CD4-positive, alpha-beta T cell (primary cell): Measurements from ENCODE around the gene PKP1. TPM values are rescaled to one million over a fixed set of nuclear protein-coding genes. Genes with fewer than 3 reads are reported as not detected.

Experiments
- ATAC-seq: fragments of 200-7000 bp; cut with Tn5 transposase; one replicate; pipeline ENCODE4 v1.10.0; 2022; ENCODE audit warnings: mild to moderate bottlenecking; ENCODE audit not compliant: poor library complexity
- CTCF ChIA-PET: fragments of 350-600 bp; sonication (Branson Sonifier 250); formaldehyde crosslinking; loops from one replicate; lab custom pipeline; 2021; ENCODE audit warnings: antibody characterized with exemption, inconsistent platforms; lab: Charles Lee
- POLR2A ChIA-PET: fragments of 350-600 bp; sonication (Branson Sonifier 250); formaldehyde crosslinking; loops from one replicate; lab custom pipeline; 2021; ENCODE audit warnings: antibody characterized with exemption, inconsistent platforms; lab: Charles Lee
- DNase-seq, 14 experiments: peaks; one replicate each; pipeline ENCODE4 v3.0.0-alpha.2; 2013 to 2020; ENCODE audit warnings: mixed read lengths in 2 of 14
- H3K27ac ChIP-seq, 2 donors: one replicate each; pipeline versions ENCODE4 v1.5.1 to v1.7.0; 2013; ENCODE audit warnings: low read length in 2 of 2, low read depth in 1 of 2, mild to moderate bottlenecking in 1 of 2
- H3K27me3 ChIP-seq, 2 experiments: 1 replicate in 1 of 2; 2 replicates in 1 of 2; pipeline versions ENCODE4 v1.6.1 to v1.7.0; 2013; ENCODE audit warnings: low read length in 2 of 2, control low read depth in 1 of 2, mild to moderate bottlenecking in 1 of 2, moderate library complexity in 1 of 2; ENCODE audit not compliant: insufficient read depth in 2 of 2, control insufficient read depth in 1 of 2
- H3K36me3 ChIP-seq: one replicate; pipeline ENCODE4 v1.6.1; 2013; ENCODE audit warnings: low read length, control low read depth; ENCODE audit not compliant: insufficient read depth
- H3K4me1 ChIP-seq: one replicate; pipeline ENCODE4 v1.6.1; 2013; ENCODE audit warnings: low read length, control low read depth; ENCODE audit not compliant: insufficient read depth
- H3K4me3 ChIP-seq: one replicate; pipeline ENCODE4 v1.5.1; 2013; ENCODE audit warnings: mild to moderate bottlenecking, low read length, moderate library complexity
- H3K9me3 ChIP-seq, 2 experiments: 1 replicate in 1 of 2; 2 replicates in 1 of 2; pipeline versions ENCODE4 v1.6.1 to v1.7.0; 2013; ENCODE audit warnings: low read length in 2 of 2, mild to moderate bottlenecking in 2 of 2, control low read depth in 1 of 2, moderate library complexity in 1 of 2; ENCODE audit not compliant: control insufficient read depth in 1 of 2, insufficient read depth in 1 of 2
- H3K27ac Mint-ChIP-seq: one replicate; pipeline ENCODE4 v1.8.0; 2020; ENCODE audit warnings: mixed read lengths
- H3K27me3 Mint-ChIP-seq: one replicate; pipeline ENCODE4 v1.8.0; 2021; ENCODE audit warnings: mixed read lengths
- H3K36me3 Mint-ChIP-seq: one replicate; pipeline ENCODE4 v1.8.0; 2021; ENCODE audit warnings: low read depth, mixed read lengths
- H3K4me1 Mint-ChIP-seq: one replicate; pipeline ENCODE4 v1.8.0; 2021; ENCODE audit warnings: low read depth, mixed read lengths
- H3K4me3 Mint-ChIP-seq: one replicate; pipeline ENCODE4 v1.8.0; 2020; ENCODE audit warnings: mild to moderate bottlenecking, mixed read lengths
- H3K9me3 Mint-ChIP-seq: one replicate; pipeline ENCODE4 v1.8.0; 2020; ENCODE audit warnings: mixed read lengths
- intact Hi-C, 2 experiments: fragments of 100-400 bp; cut with DNase I in 1 of 2; cut with micrococcal nuclease in 1 of 2; formaldehyde crosslinking; loops; one replicate each; pipeline versions ENCODE4 v1.15.1 to v1.9.0; 2023 to 2025; cut with DNase I, micrococcal nuclease
- total RNA-seq, 174 experiments: library from RNA in 2 of 174; stranded (reverse) in 2 of 174; gene quantifications; one replicate each; pipeline ENCODE4 v1.2.3 and lab custom pipeline; 2021 to 2026
- TF ChIP-seq, protein P1 (sequence below): fragments of 200-600 bp; IDR thresholded peaks from one replicate; pipeline ENCODE4 v1.8.0; 2022; ENCODE audit warnings: antibody characterized with exemption, mild to moderate bottlenecking

PKP1 gene
- total RNA-seq, 2 experiments from 2014 or later = not detected

DNA sequence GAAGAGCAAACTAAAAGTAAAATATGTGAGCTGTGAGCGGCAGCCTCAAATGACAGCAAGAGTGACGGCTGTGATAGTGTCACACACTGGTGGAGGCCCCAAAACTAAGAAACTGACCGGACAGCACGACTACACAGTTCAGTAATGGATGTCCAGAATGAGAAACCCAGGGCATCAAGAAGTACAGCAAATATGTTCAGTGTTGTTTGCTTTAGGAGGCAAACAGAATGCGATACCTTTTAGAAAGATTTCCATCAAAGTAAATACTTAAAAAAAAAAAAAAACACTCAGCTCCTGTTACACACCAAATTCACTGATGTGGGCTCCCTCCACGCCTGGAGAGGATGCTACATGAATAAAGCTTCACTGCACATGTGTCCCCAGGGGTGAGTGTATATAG is 1.1 kb upstream of the PKP1 start:
- no peaks in the 10 kb centered on the region for H3K36me3 ChIP-seq
- H3K4me1 Mint-ChIP-seq = no peaks in the 10 kb centered on the region
- H3K27ac Mint-ChIP-seq = no peak overlapping the region
- peaks cover 26 to 28% of the 10 kb centered on the region in 2 experiments for H3K27me3 ChIP-seq
- ChIA-PET CTCF (no interaction called here), POLR2A (interaction anchor here (0.7 kb wide), 1 partner anchor 16 kb away, joined by 3 read pairs; no protein-coding TSS in a partner anchor)
- H3K27me3 Mint-ChIP-seq = peaks cover 59% of the 10 kb centered on the region
- intact Hi-C loops = no loop called here
- no peak overlapping the region for H3K27ac ChIP-seq
- peaks cover 4% of the 10 kb centered on the region for H3K4me1 ChIP-seq
- no peak overlapping the region for H3K4me3 Mint-ChIP-seq
- no peak overlapping the region for H3K4me3 ChIP-seq
- TF ChIP-seq, protein P1, sequence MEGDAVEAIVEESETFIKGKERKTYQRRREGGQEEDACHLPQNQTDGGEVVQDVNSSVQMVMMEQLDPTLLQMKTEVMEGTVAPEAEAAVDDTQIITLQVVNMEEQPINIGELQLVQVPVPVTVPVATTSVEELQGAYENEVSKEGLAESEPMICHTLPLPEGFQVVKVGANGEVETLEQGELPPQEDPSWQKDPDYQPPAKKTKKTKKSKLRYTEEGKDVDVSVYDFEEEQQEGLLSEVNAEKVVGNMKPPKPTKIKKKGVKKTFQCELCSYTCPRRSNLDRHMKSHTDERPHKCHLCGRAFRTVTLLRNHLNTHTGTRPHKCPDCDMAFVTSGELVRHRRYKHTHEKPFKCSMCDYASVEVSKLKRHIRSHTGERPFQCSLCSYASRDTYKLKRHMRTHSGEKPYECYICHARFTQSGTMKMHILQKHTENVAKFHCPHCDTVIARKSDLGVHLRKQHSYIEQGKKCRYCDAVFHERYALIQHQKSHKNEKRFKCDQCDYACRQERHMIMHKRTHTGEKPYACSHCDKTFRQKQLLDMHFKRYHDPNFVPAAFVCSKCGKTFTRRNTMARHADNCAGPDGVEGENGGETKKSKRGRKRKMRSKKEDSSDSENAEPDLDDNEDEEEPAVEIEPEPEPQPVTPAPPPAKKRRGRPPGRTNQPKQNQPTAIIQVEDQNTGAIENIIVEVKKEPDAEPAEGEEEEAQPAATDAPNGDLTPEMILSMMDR = no peak
- DNase-seq (no peak), ATAC-seq (no peak)
- peaks cover 0 to 8% of the 10 kb centered on the region in 2 experiments for H3K9me3 ChIP-seq
- H3K9me3 Mint-ChIP-seq = no peaks in the 10 kb centered on the region
- no peaks in the 10 kb centered on the region for H3K36me3 Mint-ChIP-seq

DNA sequence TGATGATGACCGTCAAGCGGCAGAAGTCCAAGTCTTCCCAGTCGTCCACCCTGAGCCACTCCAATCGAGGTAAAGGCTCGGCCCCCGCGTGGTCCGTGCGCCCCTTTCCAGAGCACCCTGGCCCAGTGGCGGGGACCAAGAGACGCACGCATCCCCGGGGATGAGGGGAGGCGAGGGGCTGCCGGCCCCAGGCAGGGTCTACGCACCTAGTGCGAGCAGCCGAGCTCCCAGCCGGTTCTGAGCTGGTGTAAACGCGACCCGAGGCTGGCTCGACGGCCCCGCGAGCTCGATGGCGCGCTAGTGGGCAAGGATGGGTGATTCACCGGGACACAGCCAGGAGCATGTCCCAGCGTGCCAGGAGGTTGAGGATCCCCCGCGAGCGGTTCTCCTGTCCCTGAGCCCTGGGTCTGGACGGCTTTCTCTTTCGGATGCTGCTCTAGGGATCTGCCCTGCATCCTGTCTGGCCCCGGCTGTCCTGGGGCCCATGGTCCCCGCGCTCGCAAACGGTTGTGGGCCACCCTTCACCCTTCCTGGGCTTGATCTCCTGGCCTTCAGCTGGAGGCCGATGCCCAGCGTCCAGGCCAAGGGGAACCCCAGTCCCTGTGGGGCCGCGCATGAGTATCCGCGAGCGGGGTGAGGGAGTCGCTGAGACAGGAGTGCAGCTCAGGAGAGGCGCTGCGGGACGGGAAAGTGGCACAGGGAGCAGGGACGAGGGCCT is 689 bp downstream of the PKP1 start:
- no peak for DNase-seq
- Histone ChIP-seq H3K27ac (no peak overlapping the region), H3K9me3 (peaks cover 0 to 8% of the 10 kb centered on the region in 2 experiments), H3K4me1 (peaks cover 4% of the 10 kb centered on the region), H3K27me3 (peaks cover 28 to 29% of the 10 kb centered on the region in 2 experiments), H3K4me3 (no peak overlapping the region), H3K36me3 (no peaks in the 10 kb centered on the region)
- peaks cover 64% of the 10 kb centered on the region for H3K27me3 Mint-ChIP-seq
- intact Hi-C loops = no loop called here
- no peaks in the 10 kb centered on the region for H3K36me3 Mint-ChIP-seq
- ChIA-PET POLR2A (no interaction called here), CTCF (no interaction called here)
- no peaks in the 10 kb centered on the region for H3K9me3 Mint-ChIP-seq
- no peak overlapping the region for H3K4me3 Mint-ChIP-seq
- TF ChIP-seq, protein P1 = no peak
- H3K4me1 Mint-ChIP-seq = no peaks in the 10 kb centered on the region
- H3K27ac Mint-ChIP-seq = no peak overlapping the region
- ATAC-seq = no peak

DNA sequence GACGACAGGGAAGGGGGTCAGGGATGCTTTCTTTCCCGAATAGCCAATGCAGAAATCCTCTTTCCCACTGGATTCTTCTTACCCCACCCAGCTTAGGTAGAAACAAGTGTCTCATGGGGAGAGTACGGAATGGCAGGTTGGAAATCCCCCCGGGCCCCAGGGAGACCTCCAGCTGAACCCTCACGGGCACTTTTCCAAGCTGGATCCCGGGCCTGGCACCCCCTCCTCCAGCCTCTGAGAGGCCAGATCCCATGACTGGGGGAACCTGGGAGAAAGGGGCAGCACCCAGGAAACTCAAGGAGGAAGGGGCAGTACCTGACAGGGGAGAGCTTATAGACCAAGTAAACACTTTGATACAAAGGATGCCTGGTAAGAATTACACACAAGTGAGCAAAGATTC is 1.3 kb downstream of the PKP1 start:
- no peak for DNase-seq
- Mint-ChIP-seq H3K4me3 (no peak overlapping the region), H3K36me3 (no peaks in the 10 kb centered on the region), H3K27me3 (peaks cover 63% of the 10 kb centered on the region), H3K27ac (no peak overlapping the region), H3K9me3 (no peaks in the 10 kb centered on the region), H3K4me1 (no peaks in the 10 kb centered on the region)
- Histone ChIP-seq H3K27ac (no peak overlapping the region), H3K36me3 (no peaks in the 10 kb centered on the region), H3K27me3 (peaks cover 28 to 29% of the 10 kb centered on the region in 2 experiments), H3K4me3 (no peak overlapping the region), H3K4me1 (peaks cover 4% of the 10 kb centered on the region), H3K9me3 (peaks cover 0 to 8% of the 10 kb centered on the region in 2 experiments)
- intact Hi-C loops = no loop called here
- no peak for ATAC-seq
- CTCF ChIA-PET = no interaction called here
- TF ChIP-seq, protein P1 = no peak
- POLR2A ChIA-PET = no interaction called here
